ENCODE data around the gene PSG5.
"Not testable (repeated sequence)": the region's sequence is repeated elsewhere in the genome, so short reads cannot be mapped to it uniquely, and the experiment has no call there.

The PSG5 gene

DNA sequence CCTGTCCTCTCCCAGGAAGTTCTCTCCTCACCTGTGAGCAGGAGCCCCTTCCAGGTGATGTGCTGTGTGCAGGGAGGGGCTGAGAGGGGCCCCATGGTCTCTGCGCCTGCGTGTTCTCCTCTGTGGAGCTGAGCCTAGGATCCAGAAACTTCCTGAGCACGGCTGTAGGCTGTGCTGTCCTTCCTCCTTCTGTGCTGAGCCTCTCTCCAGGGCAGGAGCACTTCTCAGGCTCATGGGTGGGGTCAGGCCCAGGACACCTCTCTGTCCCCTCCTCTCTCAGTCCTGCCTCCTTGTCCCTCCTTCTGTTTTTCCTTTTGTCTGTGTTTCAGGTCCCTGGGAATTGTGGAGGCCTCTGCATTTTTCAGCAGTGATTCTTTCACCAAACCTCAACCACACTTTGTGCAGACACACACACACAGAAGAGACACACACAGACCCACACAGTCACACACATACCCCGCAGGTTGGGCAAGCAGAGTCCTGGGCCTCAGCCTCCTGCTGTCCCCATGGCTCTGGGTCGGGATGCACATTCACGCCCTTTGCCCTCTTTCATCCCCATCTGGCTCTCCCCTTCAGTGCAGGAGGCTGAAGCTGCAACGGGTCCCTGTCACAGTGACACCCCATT, at the start of gene PSG5:
Gene PSG5, minus strand, starts transcription at position 226 of the 625 bp plus-strand sequence. Its CDS starts 131 bp downstream, at position 95.
- not testable (repeated sequence) for DNase-seq (ENCODE audit: low spot score)

DNA sequence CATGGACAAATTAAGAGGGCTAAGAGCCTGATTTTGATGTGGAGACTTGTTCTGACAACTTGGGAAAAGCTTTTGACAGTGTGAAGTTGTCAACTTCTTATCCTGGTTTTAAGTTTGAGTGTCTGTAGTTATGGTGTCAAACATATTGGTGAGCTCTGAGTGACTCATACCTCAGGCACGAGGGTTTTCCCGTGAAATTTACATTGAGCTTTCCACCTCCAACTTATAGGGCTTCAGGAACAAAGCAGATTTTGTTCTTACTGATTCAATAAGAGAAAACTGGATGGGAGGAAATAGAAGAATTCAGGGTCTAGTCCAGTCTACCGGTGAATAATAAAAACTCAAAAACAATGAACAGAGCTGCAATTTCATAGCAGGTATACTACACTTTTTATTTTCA, 49.4 kb upstream of the PSG5 start:
- not testable (repeated sequence) for DNase-seq (ENCODE audit: low spot score)

DNA sequence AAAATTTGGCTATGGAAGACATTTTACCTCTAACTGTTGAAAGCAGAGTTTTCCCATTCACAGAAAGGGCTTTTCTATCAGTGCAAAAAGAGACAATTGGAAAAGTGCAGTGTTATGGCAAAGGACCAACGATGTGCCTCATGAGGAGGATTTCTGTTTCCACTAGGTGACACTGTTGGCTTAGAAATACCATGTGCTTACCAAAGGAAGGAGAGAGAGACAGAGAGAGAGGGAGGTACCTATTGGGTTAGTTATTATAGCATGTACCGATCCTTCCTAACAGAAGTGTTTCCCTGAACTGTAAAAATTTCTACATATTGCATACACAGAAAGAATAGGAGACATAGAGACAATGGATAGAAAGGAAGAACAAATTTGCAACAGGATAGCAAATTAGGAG, 43.0 kb upstream of the PSG5 start:
- DNase-seq (ENCODE audit: low spot score): no peak

DNA sequence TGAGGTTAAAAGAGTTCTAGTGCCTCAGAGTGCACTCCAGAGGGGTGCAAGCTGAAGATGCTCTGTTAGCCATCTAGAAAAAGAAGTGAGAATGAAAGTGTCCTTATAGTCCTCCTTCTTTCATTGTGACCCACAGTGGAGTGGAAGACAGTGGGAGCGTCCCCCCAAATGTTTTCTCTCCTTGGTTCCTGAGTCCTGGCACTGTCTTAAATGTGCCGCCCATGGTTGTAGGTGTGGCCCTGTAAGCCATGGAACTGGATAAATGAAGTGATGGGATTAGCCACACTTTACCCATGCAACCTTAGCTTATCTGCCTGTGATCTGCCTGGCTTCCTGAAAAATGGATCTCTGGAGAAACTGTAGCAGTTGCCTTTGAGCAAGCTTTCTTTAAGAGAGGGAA, 42.4 kb upstream of the PSG5 start:
- DNase-seq (ENCODE audit: low spot score): not testable (repeated sequence)

DNA sequence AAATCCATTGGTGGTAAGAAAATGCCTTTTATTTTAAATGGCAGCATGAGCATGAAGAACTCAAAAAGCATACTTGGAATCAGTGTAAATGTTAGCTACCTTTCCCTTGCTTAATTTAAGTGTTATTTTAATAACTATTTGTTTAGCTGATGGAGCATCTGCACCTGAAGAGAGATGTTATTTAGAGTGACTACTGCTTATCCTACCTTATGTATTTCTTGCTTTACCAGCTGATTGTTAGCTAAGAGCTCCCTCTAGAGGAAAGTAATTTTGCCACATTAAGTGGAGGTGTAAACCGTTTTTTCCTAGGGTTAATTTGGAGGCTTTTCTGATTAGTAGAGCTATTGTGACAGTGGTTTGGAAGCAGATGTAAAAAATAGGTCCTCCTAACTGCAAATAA, 40.6 kb upstream of the PSG5 start:
- DNase-seq (ENCODE audit: low spot score): not testable (repeated sequence)

DNA sequence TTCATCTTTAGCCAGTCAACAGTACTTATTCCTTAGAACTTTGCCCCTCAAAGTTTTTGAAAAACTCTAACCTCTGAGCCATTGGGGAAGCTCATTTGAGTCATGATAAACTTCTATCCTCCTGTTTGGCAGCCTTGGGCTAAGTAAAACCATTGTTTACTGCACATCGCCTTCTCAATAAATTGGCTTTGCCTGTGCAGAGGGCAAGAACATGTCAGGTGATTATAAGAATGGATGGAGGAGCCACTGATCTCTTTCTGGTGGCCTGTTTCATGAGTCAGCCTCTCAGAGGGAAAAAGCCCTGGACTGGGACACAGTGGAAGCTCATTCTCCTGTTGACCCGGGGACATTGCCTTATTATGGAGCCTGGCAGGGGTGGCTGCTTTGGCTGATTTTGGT, 38.5 kb upstream of the PSG5 start:
- no peak for DNase-seq (ENCODE audit: low spot score)

DNA sequence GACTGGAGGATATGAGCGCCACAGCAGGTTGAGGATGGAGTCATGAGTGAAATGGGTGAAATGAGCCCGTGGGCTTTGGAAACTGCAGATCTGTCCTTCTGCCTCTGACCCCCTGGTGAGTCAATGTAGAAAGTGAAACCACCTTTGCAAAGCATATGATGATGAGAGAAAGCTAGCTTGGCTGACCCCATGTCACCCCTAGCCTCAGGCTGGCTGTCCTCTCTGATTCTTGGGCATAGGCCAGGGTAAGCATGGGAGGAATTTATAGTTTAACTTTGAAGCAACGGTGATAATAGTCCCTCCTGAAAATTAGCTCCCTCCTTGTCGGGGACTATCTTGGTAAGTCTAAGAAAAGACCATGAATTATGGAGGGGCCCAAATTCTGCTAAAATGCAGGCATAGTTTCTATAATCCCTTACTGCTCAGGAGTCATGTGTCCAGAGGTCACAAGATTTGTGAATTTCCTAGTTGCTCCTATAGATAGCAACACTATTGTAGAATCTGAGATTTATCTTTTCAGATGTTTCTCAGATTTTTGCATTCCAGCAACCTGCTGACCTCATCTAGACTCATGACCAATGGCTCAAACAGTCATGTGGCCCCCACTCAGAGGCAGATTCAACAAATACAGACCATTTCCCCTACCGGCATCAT, 38.0 kb upstream of the PSG5 start:
- not testable (repeated sequence) for DNase-seq (ENCODE audit: low spot score)

DNA sequence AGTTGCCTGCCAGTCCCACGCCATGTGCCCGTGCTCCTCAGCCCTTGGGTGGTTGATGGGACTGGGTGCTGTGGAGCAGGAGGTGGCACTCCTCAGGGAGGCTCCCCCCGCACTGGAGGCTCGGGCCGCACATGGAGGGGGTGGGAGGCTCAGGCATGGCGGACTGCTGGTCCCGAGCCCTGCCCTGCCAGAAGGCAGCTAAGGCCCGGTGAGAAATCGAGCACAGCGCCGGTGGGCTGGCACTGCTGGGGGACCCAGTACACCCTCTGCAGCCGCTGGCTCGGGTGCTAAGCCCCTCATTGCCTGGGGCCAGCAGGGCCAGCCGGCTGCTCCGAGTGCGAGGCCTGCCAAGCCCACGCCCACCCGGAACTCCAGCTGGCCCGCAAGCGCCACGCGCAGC, 35.6 kb upstream of the PSG5 start:
- not testable (repeated sequence) for DNase-seq (ENCODE audit: low spot score)

DNA sequence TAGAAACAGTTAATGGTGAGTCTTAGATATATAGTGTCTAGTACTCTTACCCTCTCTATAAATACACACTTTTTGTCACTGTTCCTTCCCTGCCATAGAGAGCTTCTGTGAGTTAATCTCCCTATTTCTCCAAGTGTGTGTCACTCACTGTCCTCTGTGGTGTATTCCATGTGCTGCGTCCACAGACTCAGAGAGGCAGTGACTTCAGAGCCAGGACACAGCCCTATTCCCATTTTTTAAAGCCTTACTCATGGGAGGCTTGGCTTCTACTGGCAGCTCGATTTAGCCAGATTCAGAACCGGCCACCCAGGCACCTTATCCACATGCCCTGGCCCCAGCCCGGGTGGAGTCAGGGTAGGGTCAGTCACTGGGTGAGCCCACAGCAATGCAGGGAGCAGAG, 32.8 kb upstream of the PSG5 start:
- not testable (repeated sequence) for DNase-seq (ENCODE audit: low spot score)

DNA sequence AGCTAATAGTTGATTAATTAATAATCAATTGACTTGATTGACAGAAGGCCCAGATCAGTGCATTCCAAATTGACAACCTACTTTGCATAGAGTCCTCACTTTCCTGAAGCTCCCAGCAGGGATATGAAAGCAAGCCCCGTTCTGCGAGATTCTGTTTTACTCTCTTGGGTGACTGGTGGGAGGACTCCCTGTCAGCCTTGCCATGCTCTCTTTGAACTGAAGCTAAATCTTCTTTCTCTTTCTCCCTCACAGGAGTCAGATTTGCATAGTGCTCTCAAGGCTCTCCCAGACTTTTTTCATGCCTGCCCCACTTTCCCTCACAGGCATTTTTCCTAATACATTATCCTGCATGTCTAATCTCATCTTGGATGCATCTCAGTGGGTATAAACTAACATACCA, 29.5 kb upstream of the PSG5 start:
- DNase-seq (ENCODE audit: low spot score): not testable (repeated sequence)

DNA sequence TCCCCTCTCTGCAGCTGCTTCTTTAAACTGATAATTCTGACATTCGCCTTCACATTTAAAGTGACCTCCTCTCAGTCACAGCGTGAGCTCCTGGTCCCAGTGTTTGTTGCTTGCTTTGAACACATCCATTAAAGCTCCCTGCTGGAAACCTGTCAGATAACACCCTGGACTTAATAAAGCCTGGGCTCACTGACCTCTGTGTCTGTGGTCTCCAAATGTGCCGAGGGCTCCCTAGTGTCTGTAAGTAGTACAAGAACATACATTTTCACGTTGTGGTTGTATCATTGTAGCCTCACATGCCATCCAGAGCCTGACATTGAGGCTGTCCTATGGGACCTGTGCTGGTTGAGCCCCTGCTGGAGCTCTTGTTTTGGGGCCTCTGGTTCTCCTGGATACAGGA, 21.7 kb upstream of the PSG5 start:
- no peak for DNase-seq (ENCODE audit: low spot score)

DNA sequence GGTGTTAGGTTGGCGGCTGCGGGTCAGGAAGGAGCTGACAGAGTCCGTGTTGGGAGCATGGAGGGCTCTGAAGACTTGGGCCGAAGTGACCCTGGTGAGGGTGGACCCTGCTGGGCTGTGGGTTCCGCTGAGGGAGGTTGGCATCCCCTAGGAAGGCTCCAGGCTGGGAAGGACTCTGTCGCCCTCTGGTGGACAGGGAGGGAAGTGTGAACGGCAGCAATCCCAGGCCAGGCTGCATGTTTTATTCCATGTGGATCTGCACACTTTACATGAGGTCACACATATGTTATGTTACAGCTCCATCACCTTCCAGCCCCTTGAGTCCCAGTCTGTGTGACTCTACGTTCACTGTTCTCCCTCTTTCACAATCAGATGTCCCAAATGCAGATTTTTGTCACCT, 20.8 kb upstream of the PSG5 start:
- DNase-seq (ENCODE audit: low spot score): peak; percentile 17

DNA sequence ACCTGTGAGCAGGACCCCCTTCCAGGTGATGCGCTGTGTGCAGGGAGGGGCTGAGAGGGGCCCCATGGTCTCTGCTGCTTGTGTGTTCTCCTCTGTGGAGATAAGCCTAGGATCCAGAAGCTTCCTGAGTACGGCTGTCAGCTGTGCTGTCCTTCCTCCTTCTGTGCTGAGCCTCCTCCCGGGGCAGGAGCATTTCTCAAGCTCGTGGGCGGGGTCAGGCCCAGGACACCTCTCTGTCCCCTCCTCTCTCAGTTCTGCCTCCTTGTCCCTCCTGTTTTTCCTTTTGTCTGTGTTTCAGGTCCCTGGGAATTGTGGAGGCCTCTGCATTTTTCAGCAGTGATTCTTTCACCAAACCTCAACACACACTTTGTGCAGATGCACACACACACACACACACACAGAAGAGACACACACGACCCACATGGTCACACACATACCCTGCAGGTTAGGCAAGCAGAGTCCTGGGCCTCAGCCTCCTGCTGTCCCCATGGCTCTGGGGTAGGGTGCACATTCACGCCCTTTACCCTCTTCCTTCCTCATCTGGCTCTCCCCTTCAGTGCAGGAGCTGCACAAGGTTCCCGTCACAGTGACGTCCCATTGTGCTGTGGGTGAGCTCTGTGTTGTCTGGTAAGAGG, 19.3 kb upstream of the PSG5 start, which contains the start of gene PSG4:
Gene PSG4, minus strand, starts transcription at position 168 of the 635 bp plus-strand sequence. Its CDS starts 102 bp downstream, at position 66.
- DNase-seq (ENCODE audit: low spot score): not testable (repeated sequence)

DNA sequence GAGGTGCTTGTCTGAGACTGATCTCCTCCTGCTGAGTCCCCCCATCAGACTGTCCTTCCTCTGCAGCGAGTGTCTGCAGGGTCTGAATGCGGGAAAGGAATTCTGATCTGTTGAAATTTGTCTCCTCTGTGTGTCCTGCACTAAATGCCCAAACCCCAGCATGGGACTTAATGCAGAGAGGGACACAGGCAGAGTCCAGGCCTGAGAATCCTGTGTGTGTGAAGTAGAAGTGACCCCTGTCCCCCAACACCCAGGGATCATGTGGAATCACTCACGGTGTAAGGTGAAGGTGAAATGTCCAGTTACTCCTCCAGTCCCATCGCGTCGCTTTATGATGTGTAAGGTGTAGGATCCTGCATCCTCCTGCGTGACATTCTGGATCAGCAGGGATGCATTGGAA, 17.3 kb upstream of the PSG5 start:
- not testable (repeated sequence) for DNase-seq (ENCODE audit: low spot score)

DNA sequence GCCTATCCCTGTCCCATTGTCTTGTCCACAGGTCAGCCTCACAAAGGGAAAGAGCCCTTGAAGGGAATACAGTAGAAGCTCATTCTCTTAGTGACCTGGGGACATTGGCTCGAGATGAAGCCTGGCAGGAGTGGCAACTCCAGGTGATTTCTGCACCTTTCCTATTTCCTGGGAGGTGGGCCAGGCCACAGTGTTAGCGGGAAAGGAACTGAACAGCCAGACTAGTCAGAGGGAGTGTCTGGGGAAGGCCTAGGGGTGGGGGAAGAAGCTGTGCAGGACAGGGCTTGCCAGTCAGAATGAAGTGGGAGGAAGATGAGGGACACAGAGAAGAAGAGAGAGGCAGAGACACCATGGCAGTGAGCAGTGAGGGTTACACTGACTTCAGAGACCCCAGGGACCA, 15.6 kb upstream of the PSG5 start:
- DNase-seq (ENCODE audit: low spot score): not testable (repeated sequence)

DNA sequence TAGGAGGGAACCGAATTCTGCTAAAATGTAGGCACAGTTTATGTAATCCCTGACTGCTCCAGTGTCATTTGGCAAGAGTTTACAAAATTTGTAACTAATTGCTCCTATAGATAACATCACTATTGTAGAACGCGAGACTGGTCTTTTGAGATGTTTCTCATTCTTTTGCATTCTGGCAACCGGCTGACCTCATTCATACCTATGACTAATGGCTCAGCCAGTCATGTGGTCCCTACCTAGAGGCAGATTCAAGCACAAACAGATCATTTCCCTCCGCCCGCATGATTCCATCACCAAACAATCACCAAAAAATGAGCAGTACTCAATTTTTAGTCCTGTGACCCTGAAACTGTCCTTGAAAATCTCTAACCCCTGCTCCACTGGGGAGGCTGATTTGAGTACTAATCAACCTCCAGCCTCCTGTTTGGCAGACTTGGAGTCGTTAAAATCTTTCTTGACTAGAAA, 15.0 kb upstream of the PSG5 start:
- DNase-seq (ENCODE audit: low spot score): not testable (repeated sequence)

DNA sequence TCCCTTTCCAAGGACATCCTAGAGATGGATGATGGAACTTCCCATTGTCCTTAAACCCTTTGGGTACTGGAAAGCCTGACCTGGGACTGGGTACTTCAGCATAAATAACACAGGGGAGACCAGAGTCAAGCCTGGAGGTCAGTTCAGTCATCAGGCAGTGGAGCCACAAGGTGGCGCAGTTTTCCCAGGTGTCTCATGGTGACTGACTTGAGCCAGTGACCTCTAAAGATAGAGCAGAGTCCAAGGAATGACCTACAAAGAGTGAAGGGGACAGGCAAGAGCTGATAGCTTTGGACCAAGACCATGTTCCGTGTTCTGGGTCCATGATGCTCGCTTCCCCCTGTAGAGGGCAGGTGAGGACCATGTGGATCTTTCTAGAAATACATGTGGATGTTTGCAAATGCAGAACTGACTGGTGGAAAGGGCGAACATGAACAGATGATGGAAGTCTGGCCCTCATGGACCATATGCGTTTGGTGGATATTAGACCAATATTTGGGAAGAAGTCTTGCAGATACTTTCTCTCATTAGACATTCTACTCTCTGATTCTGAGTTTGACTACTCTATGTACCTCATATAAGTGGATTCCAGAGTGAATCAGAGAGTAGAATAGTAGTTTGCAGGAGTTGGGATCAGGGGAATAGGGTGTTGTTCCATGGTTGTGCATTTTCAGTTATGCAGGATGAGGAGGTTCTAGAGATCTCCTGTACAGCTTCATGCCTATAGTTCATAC, 12.5 kb upstream of the PSG5 start:
- not testable (repeated sequence) for DNase-seq (ENCODE audit: low spot score)

DNA sequence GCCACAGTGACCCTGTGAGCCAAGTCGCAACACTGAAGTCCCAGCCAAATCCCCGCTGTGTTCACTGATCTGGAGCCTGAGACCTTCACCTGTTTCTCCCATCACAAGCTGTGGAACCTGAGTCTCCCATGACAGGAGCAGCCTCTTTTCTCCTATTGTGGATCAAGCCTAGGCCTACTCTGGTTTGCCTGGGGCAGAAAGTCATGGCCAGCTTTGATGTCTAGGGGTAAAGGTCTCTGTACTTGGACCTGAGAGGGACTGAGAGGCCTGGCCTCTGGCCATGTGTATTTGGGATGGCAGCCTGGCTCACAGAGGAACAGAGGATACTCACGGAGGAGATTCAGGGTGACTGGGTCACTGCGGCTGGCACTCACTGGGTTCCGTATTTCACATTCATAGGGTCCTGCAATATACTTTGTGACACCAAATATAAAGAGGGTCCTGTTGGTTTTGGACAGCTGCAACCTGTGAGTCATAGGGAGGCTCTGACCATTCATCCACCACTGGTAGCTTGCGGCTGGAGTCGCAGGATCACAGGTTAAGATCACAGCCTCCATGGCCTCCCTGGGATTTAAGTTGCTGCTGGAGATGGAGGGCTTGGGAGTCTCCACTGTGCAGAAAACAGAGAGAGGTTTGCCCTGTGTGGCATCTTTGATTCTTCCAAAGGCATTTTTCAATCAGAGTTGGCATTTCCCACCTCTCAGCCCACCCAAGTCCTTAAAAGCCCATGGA, 11.5 kb upstream of the PSG5 start:
- DNase-seq (ENCODE audit: low spot score): not testable (repeated sequence)

DNA sequence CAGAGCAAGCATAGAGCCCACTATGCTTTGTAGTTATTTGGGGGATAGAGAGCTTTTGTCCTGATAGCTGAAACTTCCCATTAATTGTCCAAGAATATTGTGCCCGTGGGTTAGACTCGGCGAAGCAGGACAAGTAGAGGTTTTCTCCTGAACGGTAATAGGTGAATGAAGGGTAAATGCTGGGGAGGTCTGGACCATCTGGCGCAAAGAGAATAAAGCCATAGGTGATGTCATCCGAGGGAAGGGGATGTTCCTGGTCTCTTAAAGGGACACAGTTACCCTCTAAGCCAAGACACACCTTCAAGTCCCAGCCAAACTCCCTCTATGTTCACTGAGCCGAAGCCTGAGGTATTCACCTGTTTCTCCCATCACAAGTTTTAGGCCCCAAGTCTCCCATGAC, 8.1 kb upstream of the PSG5 start:
- DNase-seq (ENCODE audit: low spot score): not testable (repeated sequence)

DNA sequence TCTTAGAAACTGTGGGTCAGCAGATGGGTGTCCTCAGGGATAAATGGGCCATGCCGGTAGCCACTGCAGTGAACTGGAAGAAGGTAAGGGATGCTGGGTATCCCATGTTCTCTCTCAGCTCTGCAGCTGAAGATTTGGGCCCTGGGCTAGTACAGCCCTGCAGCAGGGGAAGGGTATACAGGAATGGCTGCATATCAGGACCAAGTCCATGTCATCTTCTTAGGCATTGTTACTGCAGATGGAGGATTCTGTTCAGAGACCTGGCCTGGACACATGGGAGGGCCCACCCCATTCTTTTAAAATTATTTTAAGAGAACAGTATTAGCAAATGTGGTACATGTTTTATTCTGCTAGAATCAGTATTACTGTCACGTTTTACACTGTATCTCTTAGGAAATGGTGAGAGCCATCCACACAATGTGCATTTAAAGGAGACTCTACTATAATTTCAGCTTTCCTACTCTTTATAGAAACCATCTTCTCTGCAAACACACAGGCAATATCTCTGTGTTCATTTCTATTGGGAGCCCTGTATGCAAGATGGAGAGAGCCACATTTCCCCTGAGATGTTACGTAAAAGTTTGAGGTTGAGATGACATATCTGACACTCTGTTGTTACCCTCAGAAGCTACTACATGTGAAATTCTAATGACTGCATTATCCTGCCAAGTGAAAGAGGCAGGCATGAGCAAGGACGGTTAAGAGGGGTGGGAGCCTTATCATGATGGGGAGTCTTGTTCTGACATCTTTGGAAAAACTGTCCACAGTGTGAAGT, 6.2 kb upstream of the PSG5 start:
- not testable (repeated sequence) for DNase-seq (ENCODE audit: low spot score)

DNA sequence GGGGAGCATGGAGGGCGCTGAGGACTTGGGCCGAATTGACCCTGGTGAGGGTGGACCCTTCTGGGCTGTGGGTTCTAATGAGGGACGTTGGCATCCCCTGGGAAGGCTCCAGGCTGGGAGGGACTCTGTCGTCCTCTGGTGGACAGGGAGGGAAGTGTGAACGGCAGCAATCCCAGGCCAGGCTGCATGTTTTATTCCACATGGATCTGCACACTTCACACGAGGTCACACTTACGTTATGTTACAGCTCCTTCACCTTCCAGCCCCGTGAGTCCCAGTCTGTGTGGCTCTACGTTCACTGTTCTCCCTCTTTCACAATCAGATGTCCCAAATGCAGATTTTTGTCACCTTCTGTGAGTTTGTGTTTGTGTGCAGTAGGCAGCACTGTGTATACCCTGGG, 1.8 kb upstream of the PSG5 start:
- not testable (repeated sequence) for DNase-seq (ENCODE audit: low spot score)
